SH-SY5Y (cell line): Measurements from ENCODE around the gene IGFL4.

ENCODE experiments used
- GATA2 ChIP-seq: IDR thresholded peaks from 2 replicates; pipeline ENCODE4 v1.6.1; 2011; ENCODE audit warnings: mild to moderate bottlenecking, low read depth, low read length
- GATA3 ChIP-seq: IDR thresholded peaks from 2 replicates; pipeline ENCODE4 v1.6.1; 2011; ENCODE audit warnings: low read depth, mild to moderate bottlenecking, low read length, moderate library complexity

GRCh38 chr19:46049597-46049996 lies 8.8 kb upstream of the IGFL4 start:
- TF ChIP-seq GATA2 (no peak), GATA3 (no peak)
